Ishikawa (cell line): ENCODE data around the gene BOLA3.

Experiments used
- CEBPB ChIP-seq: IDR thresholded peaks from 2 replicates; pipeline ENCODE4 v1.6.1; 2012
- CREB1 ChIP-seq: IDR thresholded peaks from 2 replicates; pipeline ENCODE4 v1.6.1; 2012; ENCODE audit warnings: low read depth
- EGR1 ChIP-seq: IDR thresholded peaks from 2 replicates; pipeline ENCODE4 v1.6.1; 2012
- EP300 ChIP-seq: IDR thresholded peaks from 2 replicates; pipeline ENCODE4 v1.6.1; 2012; ENCODE audit warnings: borderline replicate concordance
- FOXM1 ChIP-seq: IDR thresholded peaks from 2 replicates; pipeline ENCODE4 v1.6.1; 2012; ENCODE audit warnings: low read depth, borderline replicate concordance
- NFIC ChIP-seq: IDR thresholded peaks from 2 replicates; pipeline ENCODE4 v1.6.1; 2012
- RAD21 ChIP-seq: IDR thresholded peaks from 2 replicates; pipeline ENCODE4 v1.6.1; 2012; ENCODE audit warnings: low read depth
- TAF1 ChIP-seq: IDR thresholded peaks from 2 replicates; pipeline ENCODE4 v1.6.1; 2012; ENCODE audit warnings: low read depth, mild to moderate bottlenecking
- TCF12 ChIP-seq: IDR thresholded peaks from 2 replicates; pipeline ENCODE4 v1.6.1; 2012; ENCODE audit warnings: low read depth
- TEAD4 ChIP-seq: IDR thresholded peaks from 2 replicates; pipeline ENCODE4 v1.6.1; 2012
- YY1 ChIP-seq: IDR thresholded peaks from 2 replicates; pipeline ENCODE4 v1.6.1; 2012; ENCODE audit warnings: low read depth
- ZBTB7A ChIP-seq: IDR thresholded peaks from 2 replicates; pipeline ENCODE4 v1.6.1; 2012; ENCODE audit warnings: low read depth
- TF ChIP-seq, protein P1 (sequence below): IDR thresholded peaks from 2 replicates; pipeline ENCODE4 v1.6.1; 2012
- TF ChIP-seq, protein P2 (sequence below): IDR thresholded peaks from 2 replicates; pipeline ENCODE4 v1.6.1; 2012; ENCODE audit warnings: low read depth, mild to moderate bottlenecking
- TF ChIP-seq, protein P3 (sequence below): IDR thresholded peaks from 2 replicates; pipeline ENCODE4 v1.6.1; 2012

Gene BOLA3

DNA sequence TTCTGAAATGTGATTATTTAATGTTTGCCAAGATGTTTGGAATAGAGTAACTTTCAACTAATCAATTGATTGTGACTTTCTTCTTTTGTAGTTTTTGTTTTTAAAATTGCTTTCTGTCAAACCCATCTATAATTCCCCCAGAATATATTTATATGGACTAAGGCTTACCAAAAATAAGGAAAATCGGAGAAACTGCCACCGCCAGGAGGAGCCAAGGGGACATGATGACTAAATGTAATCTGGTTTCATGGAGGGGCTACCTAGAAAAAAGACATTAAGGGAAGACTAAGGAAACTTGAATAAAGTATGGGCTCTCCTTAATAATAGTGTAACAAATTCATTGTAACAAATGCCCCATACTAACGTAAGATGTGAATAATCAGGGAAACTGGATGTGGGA lies 19.5 kb downstream of the BOLA3 start:
- TF ChIP-seq, protein P1, sequence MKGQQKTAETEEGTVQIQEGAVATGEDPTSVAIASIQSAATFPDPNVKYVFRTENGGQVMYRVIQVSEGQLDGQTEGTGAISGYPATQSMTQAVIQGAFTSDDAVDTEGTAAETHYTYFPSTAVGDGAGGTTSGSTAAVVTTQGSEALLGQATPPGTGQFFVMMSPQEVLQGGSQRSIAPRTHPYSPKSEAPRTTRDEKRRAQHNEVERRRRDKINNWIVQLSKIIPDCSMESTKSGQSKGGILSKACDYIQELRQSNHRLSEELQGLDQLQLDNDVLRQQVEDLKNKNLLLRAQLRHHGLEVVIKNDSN = no peak
- TF ChIP-seq FOXM1 = no peak
- TF ChIP-seq EGR1 = no peak
- no peak for TF ChIP-seq CREB1
- no peak for TF ChIP-seq CEBPB
- TF ChIP-seq YY1 = no peak
- no peak for TF ChIP-seq TAF1
- TF ChIP-seq, protein P2, sequence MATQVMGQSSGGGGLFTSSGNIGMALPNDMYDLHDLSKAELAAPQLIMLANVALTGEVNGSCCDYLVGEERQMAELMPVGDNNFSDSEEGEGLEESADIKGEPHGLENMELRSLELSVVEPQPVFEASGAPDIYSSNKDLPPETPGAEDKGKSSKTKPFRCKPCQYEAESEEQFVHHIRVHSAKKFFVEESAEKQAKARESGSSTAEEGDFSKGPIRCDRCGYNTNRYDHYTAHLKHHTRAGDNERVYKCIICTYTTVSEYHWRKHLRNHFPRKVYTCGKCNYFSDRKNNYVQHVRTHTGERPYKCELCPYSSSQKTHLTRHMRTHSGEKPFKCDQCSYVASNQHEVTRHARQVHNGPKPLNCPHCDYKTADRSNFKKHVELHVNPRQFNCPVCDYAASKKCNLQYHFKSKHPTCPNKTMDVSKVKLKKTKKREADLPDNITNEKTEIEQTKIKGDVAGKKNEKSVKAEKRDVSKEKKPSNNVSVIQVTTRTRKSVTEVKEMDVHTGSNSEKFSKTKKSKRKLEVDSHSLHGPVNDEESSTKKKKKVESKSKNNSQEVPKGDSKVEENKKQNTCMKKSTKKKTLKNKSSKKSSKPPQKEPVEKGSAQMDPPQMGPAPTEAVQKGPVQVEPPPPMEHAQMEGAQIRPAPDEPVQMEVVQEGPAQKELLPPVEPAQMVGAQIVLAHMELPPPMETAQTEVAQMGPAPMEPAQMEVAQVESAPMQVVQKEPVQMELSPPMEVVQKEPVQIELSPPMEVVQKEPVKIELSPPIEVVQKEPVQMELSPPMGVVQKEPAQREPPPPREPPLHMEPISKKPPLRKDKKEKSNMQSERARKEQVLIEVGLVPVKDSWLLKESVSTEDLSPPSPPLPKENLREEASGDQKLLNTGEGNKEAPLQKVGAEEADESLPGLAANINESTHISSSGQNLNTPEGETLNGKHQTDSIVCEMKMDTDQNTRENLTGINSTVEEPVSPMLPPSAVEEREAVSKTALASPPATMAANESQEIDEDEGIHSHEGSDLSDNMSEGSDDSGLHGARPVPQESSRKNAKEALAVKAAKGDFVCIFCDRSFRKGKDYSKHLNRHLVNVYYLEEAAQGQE = no peak
- TF ChIP-seq EP300 = no peak
- no peak for TF ChIP-seq NFIC
- TF ChIP-seq TEAD4 = no peak
- no peak for TF ChIP-seq ZBTB7A
- TF ChIP-seq, protein P3, sequence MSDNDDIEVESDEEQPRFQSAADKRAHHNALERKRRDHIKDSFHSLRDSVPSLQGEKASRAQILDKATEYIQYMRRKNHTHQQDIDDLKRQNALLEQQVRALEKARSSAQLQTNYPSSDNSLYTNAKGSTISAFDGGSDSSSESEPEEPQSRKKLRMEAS = no peak

DNA sequence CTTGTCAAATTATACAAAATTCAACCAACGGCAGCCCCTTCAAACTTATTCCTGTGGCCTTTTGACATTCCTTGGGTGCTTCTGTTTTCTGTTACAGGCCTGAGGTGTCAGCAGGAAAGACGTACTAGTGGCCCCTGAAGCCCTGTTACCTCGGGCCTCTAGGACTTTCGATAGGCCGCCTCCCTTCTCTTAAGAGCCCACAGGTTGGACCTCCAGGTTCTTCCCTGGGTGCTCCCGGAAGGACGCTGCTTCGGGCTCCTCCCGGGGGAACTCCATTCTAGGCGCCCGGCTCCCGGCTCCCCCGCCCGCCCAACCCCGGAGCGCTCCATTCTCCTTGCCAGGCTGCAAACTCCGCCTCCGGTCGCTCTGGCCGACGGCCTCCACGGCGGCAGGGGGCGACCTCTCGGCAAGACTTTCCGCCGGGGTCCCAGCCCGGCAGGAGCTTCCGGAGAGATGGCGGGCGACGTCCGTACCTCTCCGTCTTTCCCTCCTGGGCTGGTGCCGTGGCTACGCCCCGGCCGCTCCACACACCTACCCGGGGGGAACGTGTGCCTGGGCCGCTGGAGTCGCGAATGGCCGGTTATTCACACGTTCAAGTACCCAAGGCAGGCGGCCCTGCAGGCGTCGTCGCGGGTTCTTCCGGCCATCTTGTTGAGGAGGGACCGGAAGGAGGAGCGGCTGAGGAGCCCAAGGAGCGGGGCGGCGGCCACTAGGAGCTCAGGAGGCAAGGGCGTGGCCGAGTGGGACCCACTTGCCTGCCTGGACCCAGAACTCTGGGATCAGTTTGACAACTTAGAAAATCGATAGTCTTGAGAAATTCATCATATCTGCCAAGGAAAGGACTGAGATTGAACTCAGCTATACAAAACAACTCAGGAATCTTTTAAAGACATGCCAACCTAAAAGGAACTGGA lies 27.5 kb downstream of the BOLA3 start:
- TF ChIP-seq ZBTB7A (no peak), EGR1 (no peak), CREB1 (no peak), FOXM1 (no peak), YY1 (peak; percentile 92), TAF1 (peak; percentile 94), TEAD4 (no peak), NFIC (no peak), RAD21 (peak; percentile 13; the same call in 1 of the 2 replicates), TCF12 (peak; percentile 59), CEBPB (no peak)
- TF ChIP-seq, protein P2 = no peak
- TF ChIP-seq, protein P3 = peak; percentile 81
- TF ChIP-seq, protein P1 = no peak

DNA sequence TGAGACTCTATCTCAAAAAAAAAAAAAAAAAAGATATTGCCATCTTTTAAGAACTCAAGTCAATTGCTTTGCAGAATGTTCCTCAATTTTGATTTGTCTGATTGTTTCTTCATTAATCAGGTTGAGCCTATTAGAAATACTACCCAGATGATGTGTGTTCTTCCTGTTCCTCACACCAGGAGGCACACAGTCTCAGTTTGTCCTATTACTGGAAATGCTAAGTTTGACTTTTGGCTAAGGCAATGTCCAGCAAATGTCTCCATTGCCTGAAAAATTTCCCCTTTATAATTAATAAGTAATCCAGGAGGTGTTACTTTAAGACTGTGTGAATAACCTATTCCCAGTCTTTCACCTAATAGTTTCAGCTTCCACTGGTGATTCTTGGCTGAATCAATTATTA lies 28.4 kb downstream of the BOLA3 start:
- TF ChIP-seq TAF1 = no peak
- TF ChIP-seq, protein P1 = no peak
- TF ChIP-seq NFIC = no peak
- no peak for TF ChIP-seq CEBPB
- no peak for TF ChIP-seq CREB1
- TF ChIP-seq TCF12 = no peak
- no peak for TF ChIP-seq EP300
- TF ChIP-seq TEAD4 = no peak
- TF ChIP-seq, protein P3 = no peak
- no peak for TF ChIP-seq YY1
- no peak for TF ChIP-seq FOXM1

DNA sequence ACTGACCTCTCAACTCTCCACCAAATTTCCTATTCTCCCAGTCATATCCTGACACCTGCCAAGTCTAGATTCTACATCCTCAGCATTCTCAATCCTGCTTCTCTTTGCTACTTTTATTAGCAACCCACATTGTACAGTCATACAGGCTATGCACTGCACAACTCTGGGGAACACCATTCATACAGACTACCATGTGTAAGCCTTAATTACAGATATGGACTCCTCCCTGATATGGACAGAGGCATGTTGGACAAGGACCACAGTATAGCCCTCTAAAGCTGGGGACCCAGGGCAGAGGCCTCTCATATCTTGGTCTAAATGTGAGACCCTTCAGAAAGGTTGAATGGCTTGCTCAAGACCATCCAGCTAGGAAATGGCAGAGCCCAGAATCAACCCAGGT lies 36.3 kb downstream of the BOLA3 start:
- TF ChIP-seq, protein P2 = no peak
- TF ChIP-seq NFIC (no peak), CEBPB (no peak), EGR1 (no peak), ZBTB7A (no peak), YY1 (no peak), TEAD4 (no peak), RAD21 (no peak), TAF1 (no peak), CREB1 (no peak), EP300 (no peak), FOXM1 (no peak), TCF12 (no peak)
- TF ChIP-seq, protein P3 = no peak
- TF ChIP-seq, protein P1 = no peak
